Liver (tissue), 9 donors: ENCODE results near the gene KAT14. TPM values are rescaled to one million over a fixed set of nuclear protein-coding genes. Genes with fewer than 3 reads are reported as not detected.

ENCODE experiments used
- DNase-seq: peaks from one replicate; pipeline ENCODE4 v3.0.0-alpha.2; 2017; ENCODE audit warnings: low spot score
- H3K27ac ChIP-seq, 2 donors: one replicate each; pipeline ENCODE4 v1.7.0; 2013; ENCODE audit warnings: inconsistent platforms in 2 of 2, low read length in 2 of 2, control low read depth in 1 of 2, low read depth in 1 of 2, mild to moderate bottlenecking in 1 of 2
- H3K27me3 ChIP-seq, 4 donors: one replicate each; pipeline versions ENCODE4 v1.6.1 to v1.7.0; 2013; ENCODE audit warnings: low read length in 3 of 4, inconsistent platforms in 1 of 4, mild to moderate bottlenecking in 1 of 4, moderate library complexity in 1 of 4; ENCODE audit not compliant: control insufficient read depth in 4 of 4, insufficient read depth in 4 of 4
- H3K36me3 ChIP-seq, 4 donors: one replicate each; pipeline versions ENCODE4 v1.6.1 to v1.7.0; 2013; ENCODE audit warnings: low read length in 3 of 4, mild to moderate bottlenecking in 3 of 4, low read depth in 1 of 4, moderate library complexity in 1 of 4; ENCODE audit not compliant: control insufficient read depth in 4 of 4, insufficient read depth in 3 of 4
- H3K4me1 ChIP-seq, 4 donors: one replicate each; pipeline versions ENCODE4 v1.6.1 to v1.7.0; 2013; ENCODE audit warnings: low read length in 3 of 4, mild to moderate bottlenecking in 3 of 4, moderate library complexity in 1 of 4; ENCODE audit not compliant: control insufficient read depth in 4 of 4, insufficient read depth in 4 of 4
- H3K4me3 ChIP-seq, 3 donors: one replicate each; pipeline versions ENCODE4 v1.6.1 to v1.7.0; 2013; ENCODE audit warnings: low read length in 3 of 3, control low read depth in 1 of 3, low read depth in 1 of 3, mild to moderate bottlenecking in 1 of 3
- H3K9ac ChIP-seq, 2 donors: one replicate each; pipeline ENCODE4 v1.7.0; 2013; ENCODE audit warnings: low read length in 2 of 2, mild to moderate bottlenecking in 2 of 2, moderate library complexity in 2 of 2, control low read depth in 1 of 2, low read depth in 1 of 2
- H3K9me3 ChIP-seq, 4 donors: one replicate each; pipeline versions ENCODE4 v1.6.1 to v1.7.0; 2013; ENCODE audit warnings: low read length in 3 of 4; ENCODE audit not compliant: control insufficient read depth in 4 of 4
- EGR1 ChIP-seq, 2 donors: IDR thresholded peaks; 2 replicates each; pipeline ENCODE4 v1.6.1; 2016 to 2018; ENCODE audit warnings: antibody characterized with exemption in 2 of 2, low read depth in 2 of 2
- FOXA1 ChIP-seq: IDR thresholded peaks from 2 replicates; pipeline ENCODE4 v1.6.1; 2016; ENCODE audit warnings: antibody characterized with exemption
- FOXA2 ChIP-seq: IDR thresholded peaks from 2 replicates; pipeline ENCODE4 v1.6.1; 2016; ENCODE audit warnings: antibody characterized with exemption
- GABPA ChIP-seq, 2 donors: IDR thresholded peaks in 1 of 2; conservative IDR thresholded peaks in 1 of 2; 2 replicates each; pipeline ENCODE4 v1.6.1; 2016; ENCODE audit warnings: antibody characterized with exemption in 2 of 2, mild to moderate bottlenecking in 1 of 2, moderate library complexity in 1 of 2
- HNF4A ChIP-seq, 2 donors: conservative IDR thresholded peaks; 2 replicates each; pipeline ENCODE4 v1.6.1; 2016; ENCODE audit warnings: antibody characterized with exemption in 2 of 2, mild to moderate bottlenecking in 2 of 2
- HNF4G ChIP-seq: IDR thresholded peaks from 2 replicates; pipeline ENCODE4 v1.6.1; 2016; ENCODE audit warnings: antibody characterized with exemption
- JUND ChIP-seq, 2 donors: IDR thresholded peaks; 2 replicates each; pipeline ENCODE4 v1.6.1; 2016; ENCODE audit warnings: antibody characterized with exemption in 2 of 2
- NR2F2 ChIP-seq: IDR thresholded peaks from 2 replicates; pipeline ENCODE4 v1.6.1; 2016; ENCODE audit warnings: antibody characterized with exemption
- RAD21 ChIP-seq, 2 donors: IDR thresholded peaks; 2 replicates each; pipeline ENCODE4 v1.6.1; 2016; ENCODE audit warnings: antibody characterized with exemption in 2 of 2, mild to moderate bottlenecking in 2 of 2
- RXRA ChIP-seq, 2 donors: IDR thresholded peaks; 2 replicates each; pipeline ENCODE4 v1.6.1; 2017 to 2018; ENCODE audit warnings: antibody characterized with exemption in 2 of 2, mild to moderate bottlenecking in 1 of 2
- SP1 ChIP-seq: IDR thresholded peaks from 2 replicates; pipeline ENCODE4 v1.6.1; 2018; ENCODE audit warnings: antibody characterized with exemption, mild to moderate bottlenecking
- TAF1 ChIP-seq: conservative IDR thresholded peaks from 2 replicates; pipeline ENCODE4 v1.6.1; 2016; ENCODE audit warnings: antibody characterized with exemption, mild to moderate bottlenecking
- YY1 ChIP-seq: IDR thresholded peaks from 2 replicates; pipeline ENCODE4 v1.6.1; 2016; ENCODE audit warnings: antibody characterized with exemption, mild to moderate bottlenecking
- WGBS: extraction: QIAGEN DNeasy Blood & Tissue Kit; methylation state at CpG from one replicate; pipeline ENCODE4 v1.1.7; 2013; 5-methylcytosine and 5-hydroxymethylcytosine counted together
- polyA plus RNA-seq, 2 donors: library from polyadenylated mRNA; stranded (reverse) in 1 of 2; unstranded in 1 of 2; fragments of 200-250 nt in 1 of 2; fragments of >200 nt in 1 of 2; fragmentation: Nextera tagmentation in 1 of 2; extraction: Ambion mirVana in 1 of 2; gene quantifications; one replicate each; pipeline versions ENCODE4 v1.2.1 to v1.2.3, GENCODE V29; 2013 to 2015
- total RNA-seq, 2 donors: library from RNA; depleted of rRNA; stranded (reverse); fragments of >200 nt; gene quantifications; one replicate each; pipeline ENCODE4 v1.2.3, GENCODE V29; 2014
- TF ChIP-seq, protein P1 (sequence below): IDR thresholded peaks from 2 replicates; pipeline ENCODE4 v1.6.1; 2016; ENCODE audit warnings: antibody characterized with exemption
- TF ChIP-seq, protein P2 (sequence below): fragments of 150-350 bp; IDR thresholded peaks from 2 replicates; pipeline ENCODE4 v1.5.1; 2017; ENCODE audit warnings: improper control_type of control experiment, low read depth, low read length; ENCODE audit not compliant: missing input control
- TF ChIP-seq, protein P3 (sequence below): IDR thresholded peaks from 2 replicates; pipeline ENCODE4 v1.6.1; 2016; ENCODE audit warnings: antibody characterized with exemption
- TF ChIP-seq, protein P4 (sequence below): IDR thresholded peaks from 2 replicates; pipeline ENCODE4 v1.6.1; 2016; ENCODE audit warnings: antibody characterized with exemption, mild to moderate bottlenecking
- TF ChIP-seq, protein P5 (sequence below): IDR thresholded peaks from 2 replicates; pipeline ENCODE4 v1.6.1; 2016; ENCODE audit warnings: antibody characterized with exemption
- donor health status: healthy.
- donor health status: healthy.
- donor health status: healthy.
- donor health status: healthy.
- donor health status: healthy.

Gene KAT14
- total and polyA plus RNA-seq, 4 donors = 5.5 to 10.2 (median 6.2) TPM

DNA sequence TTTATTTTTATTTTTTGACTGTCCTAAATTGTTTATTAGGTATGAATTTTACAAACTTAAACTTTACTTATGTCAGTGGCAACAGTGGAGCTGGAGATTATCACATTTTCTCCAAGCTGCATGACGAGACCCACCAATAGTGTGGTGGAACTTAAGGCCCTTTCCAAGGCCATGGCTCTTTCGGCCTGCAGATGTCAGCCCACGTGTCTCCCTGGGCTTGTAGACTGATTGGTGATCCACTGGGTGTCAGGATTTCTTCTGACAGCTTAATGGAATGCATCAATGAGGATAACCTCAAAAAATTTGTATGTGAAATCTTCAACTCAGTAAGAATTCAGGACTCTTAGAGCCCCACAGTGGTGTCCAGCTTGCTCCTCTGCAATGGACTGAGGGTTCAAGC is 47.6 kb upstream of the KAT14 start:
- H3K4me3 ChIP-seq = no peak overlapping the region
- no peaks in the 10 kb centered on the region for H3K4me1 ChIP-seq
- H3K9me3 ChIP-seq = no peaks in the 10 kb centered on the region
- WGBS = 49% methylated on average over 3 of the region's 3 CpGs
- H3K27me3 ChIP-seq = peaks cover 0 to 3% (median 0%) of the 10 kb centered on the region in 4 donors
- no peaks in the 10 kb centered on the region for H3K36me3 ChIP-seq
- no peak for DNase-seq
- TF ChIP-seq, protein P1, sequence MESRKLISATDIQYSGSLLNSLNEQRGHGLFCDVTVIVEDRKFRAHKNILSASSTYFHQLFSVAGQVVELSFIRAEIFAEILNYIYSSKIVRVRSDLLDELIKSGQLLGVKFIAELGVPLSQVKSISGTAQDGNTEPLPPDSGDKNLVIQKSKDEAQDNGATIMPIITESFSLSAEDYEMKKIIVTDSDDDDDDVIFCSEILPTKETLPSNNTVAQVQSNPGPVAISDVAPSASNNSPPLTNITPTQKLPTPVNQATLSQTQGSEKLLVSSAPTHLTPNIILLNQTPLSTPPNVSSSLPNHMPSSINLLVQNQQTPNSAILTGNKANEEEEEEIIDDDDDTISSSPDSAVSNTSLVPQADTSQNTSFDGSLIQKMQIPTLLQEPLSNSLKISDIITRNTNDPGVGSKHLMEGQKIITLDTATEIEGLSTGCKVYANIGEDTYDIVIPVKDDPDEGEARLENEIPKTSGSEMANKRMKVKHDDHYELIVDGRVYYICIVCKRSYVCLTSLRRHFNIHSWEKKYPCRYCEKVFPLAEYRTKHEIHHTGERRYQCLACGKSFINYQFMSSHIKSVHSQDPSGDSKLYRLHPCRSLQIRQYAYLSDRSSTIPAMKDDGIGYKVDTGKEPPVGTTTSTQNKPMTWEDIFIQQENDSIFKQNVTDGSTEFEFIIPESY = no peak
- TF ChIP-seq, protein P2, sequence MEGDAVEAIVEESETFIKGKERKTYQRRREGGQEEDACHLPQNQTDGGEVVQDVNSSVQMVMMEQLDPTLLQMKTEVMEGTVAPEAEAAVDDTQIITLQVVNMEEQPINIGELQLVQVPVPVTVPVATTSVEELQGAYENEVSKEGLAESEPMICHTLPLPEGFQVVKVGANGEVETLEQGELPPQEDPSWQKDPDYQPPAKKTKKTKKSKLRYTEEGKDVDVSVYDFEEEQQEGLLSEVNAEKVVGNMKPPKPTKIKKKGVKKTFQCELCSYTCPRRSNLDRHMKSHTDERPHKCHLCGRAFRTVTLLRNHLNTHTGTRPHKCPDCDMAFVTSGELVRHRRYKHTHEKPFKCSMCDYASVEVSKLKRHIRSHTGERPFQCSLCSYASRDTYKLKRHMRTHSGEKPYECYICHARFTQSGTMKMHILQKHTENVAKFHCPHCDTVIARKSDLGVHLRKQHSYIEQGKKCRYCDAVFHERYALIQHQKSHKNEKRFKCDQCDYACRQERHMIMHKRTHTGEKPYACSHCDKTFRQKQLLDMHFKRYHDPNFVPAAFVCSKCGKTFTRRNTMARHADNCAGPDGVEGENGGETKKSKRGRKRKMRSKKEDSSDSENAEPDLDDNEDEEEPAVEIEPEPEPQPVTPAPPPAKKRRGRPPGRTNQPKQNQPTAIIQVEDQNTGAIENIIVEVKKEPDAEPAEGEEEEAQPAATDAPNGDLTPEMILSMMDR = no peak
- TF ChIP-seq FOXA1 = no peak
- TF ChIP-seq HNF4G = no peak
- TF ChIP-seq FOXA2 = no peak
- TF ChIP-seq JUND (IDR thresholded peaks at IDR 0.05) = no peak
- no peak for TF ChIP-seq HNF4A (conservative IDR thresholded peaks at IDR 0.05)
- TF ChIP-seq EGR1 (IDR thresholded peaks at IDR 0.05; ENCODE audit: low read depth in 2 of 2) = no peak
- TF ChIP-seq YY1 = no peak
- TF ChIP-seq NR2F2 = no peak
- TF ChIP-seq SP1 = no peak
- no peak for TF ChIP-seq RAD21 (IDR thresholded peaks at IDR 0.05)
- no peak for TF ChIP-seq GABPA (IDR thresholded peaks at IDR 0.05 in 1 of 2, conservative IDR thresholded peaks at IDR 0.05 in 1 of 2)
- TF ChIP-seq TAF1 = no peak
- no peak for TF ChIP-seq RXRA (IDR thresholded peaks at IDR 0.05)
- TF ChIP-seq, protein P3, sequence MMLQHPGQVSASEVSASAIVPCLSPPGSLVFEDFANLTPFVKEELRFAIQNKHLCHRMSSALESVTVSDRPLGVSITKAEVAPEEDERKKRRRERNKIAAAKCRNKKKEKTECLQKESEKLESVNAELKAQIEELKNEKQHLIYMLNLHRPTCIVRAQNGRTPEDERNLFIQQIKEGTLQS = no peak
- TF ChIP-seq, protein P4, sequence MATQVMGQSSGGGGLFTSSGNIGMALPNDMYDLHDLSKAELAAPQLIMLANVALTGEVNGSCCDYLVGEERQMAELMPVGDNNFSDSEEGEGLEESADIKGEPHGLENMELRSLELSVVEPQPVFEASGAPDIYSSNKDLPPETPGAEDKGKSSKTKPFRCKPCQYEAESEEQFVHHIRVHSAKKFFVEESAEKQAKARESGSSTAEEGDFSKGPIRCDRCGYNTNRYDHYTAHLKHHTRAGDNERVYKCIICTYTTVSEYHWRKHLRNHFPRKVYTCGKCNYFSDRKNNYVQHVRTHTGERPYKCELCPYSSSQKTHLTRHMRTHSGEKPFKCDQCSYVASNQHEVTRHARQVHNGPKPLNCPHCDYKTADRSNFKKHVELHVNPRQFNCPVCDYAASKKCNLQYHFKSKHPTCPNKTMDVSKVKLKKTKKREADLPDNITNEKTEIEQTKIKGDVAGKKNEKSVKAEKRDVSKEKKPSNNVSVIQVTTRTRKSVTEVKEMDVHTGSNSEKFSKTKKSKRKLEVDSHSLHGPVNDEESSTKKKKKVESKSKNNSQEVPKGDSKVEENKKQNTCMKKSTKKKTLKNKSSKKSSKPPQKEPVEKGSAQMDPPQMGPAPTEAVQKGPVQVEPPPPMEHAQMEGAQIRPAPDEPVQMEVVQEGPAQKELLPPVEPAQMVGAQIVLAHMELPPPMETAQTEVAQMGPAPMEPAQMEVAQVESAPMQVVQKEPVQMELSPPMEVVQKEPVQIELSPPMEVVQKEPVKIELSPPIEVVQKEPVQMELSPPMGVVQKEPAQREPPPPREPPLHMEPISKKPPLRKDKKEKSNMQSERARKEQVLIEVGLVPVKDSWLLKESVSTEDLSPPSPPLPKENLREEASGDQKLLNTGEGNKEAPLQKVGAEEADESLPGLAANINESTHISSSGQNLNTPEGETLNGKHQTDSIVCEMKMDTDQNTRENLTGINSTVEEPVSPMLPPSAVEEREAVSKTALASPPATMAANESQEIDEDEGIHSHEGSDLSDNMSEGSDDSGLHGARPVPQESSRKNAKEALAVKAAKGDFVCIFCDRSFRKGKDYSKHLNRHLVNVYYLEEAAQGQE = no peak
- TF ChIP-seq, protein P5, sequence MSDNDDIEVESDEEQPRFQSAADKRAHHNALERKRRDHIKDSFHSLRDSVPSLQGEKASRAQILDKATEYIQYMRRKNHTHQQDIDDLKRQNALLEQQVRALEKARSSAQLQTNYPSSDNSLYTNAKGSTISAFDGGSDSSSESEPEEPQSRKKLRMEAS = no peak
- H3K27ac ChIP-seq = no peak overlapping the region
- no peak overlapping the region for H3K9ac ChIP-seq
